Measurements from ENCODE around the gene BIN1. TPM values are rescaled to one million over a fixed set of nuclear protein-coding genes. Genes with fewer than 3 reads are reported as not detected.

BIN1 gene
- total RNA-seq, 1 donor from 2014 or later, result 58.2 TPM

- DNase-seq (ENCODE audit: low read depth, low spot score), result no peak
Measured at GRCh38 chr2:127000937-127001336, 106.0 kb downstream of the BIN1 start.

GRCh38 chr2:127000194-127000593 lies 106.8 kb downstream of the BIN1 start:
- DNase-seq (ENCODE audit: low read depth, low spot score), result no peak

GRCh38 chr2:126999106-126999756 lies 107.7 kb downstream of the BIN1 start:
- DNase-seq (ENCODE audit: low read depth, low spot score), result no peak

- DNase-seq (ENCODE audit: low read depth, low spot score), result no peak
Measured at GRCh38 chr2:126998486-126998885, 108.5 kb downstream of the BIN1 start.

Other genes with a start within 250 kb of the BIN1 start
- gene TEX51, start 208.3 kb downstream of the BIN1 start, total RNA-seq, result not detected in 2 replicates
- not detected in 2 replicates for gene CYP27C1, start 113.1 kb upstream of the BIN1 start, total RNA-seq
- gene ERCC3, start 187.0 kb upstream of the BIN1 start, total RNA-seq, result 35.1 and 52.4 TPM in 2 replicates